ENCODE results near the gene FOXA1. TPM values are rescaled to one million over a fixed set of nuclear protein-coding genes. Genes with fewer than 3 reads are reported as not detected.

Gene FOXA1
- polyA plus RNA-seq, 4 donors, result 8.4 to 49.3 (median 11.4) TPM

DNA sequence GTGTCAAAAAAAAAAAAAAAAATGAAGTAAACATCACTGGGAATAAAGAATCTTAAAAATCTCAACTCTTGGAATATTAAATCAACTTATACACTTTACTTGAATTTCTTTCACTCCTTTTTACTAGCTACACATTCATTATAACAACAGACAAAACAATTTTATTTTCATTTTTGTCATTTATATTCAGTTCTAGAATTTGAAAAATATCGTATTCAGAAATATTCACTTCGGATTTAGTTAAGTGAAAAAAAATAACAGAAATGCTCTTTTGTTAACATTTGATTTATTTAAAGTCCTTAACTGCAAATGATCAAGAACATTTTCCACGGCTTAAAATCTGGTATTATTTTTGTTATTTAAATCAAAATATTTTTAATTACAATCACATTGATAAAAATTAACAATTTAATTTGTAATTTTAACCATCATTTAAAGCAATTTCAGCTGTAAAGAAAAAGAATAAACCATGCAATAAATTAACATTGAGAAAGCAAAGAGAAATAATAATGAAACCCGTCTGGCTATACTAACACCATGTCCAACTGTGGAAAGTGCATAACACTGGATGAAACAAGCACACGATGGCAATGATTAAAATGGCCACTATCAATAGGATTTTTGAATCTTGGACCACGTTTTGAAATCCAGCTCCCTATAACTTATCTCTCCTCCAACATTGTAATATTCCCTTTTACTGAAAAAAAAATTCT, 5.2 kb downstream of the FOXA1 start:
- Histone ChIP-seq H3K4me3 (ENCODE audit: low read depth in 1 of 3, low read length in 3 of 3) (peak overlapping the region in 2 of 3 donors; percentile 67 to 69), H3K4me1 (ENCODE audit: control insufficient read depth in 3 of 3, insufficient read depth in 2 of 3, low read depth in 1 of 3, low read length in 2 of 3) (peaks cover 0 to 10% (median 1%) of the 10 kb centered on the region in 3 donors), H3K36me3 (ENCODE audit: control insufficient read depth in 3 of 3, insufficient read depth in 2 of 3, low read depth in 1 of 3, low read length in 3 of 3) (peaks cover 0 to 28% (median 1%) of the 10 kb centered on the region in 3 donors), H3K9me3 (ENCODE audit: control insufficient read depth in 2 of 2, insufficient read depth in 1 of 2, low read depth in 1 of 2, low read length in 1 of 2) (no peaks in the 10 kb centered on the region), H3K27ac (ENCODE audit: low read depth in 1 of 3, low read length in 2 of 3) (peak overlapping the region in 1 of 3 donors; percentile 92), H3K27me3 (ENCODE audit: control insufficient read depth in 3 of 3, insufficient read depth in 3 of 3, low read length in 3 of 3) (peaks cover 0 to 37% (median 31%) of the 10 kb centered on the region in 3 donors)
- DNase-seq (no peak), FAIRE-seq (peak; percentile 89)
- 4 to 13% (median 12%) methylated on average over 6 of the region's 6 CpGs for WGBS, 3 donors

- DNase-seq (peak; percentile 60 to 69), FAIRE-seq (no peak)
- Histone ChIP-seq H3K9me3 (ENCODE audit: control insufficient read depth in 2 of 2, insufficient read depth in 1 of 2, low read depth in 1 of 2, low read length in 1 of 2) (no peaks in the 10 kb centered on the region), H3K27me3 (ENCODE audit: control insufficient read depth in 3 of 3, insufficient read depth in 3 of 3, low read length in 3 of 3) (peaks cover 0 to 42% (median 33%) of the 10 kb centered on the region in 3 donors), H3K4me1 (ENCODE audit: control insufficient read depth in 3 of 3, insufficient read depth in 2 of 3, low read depth in 1 of 3, low read length in 2 of 3) (peaks cover 0 to 10% (median 1%) of the 10 kb centered on the region in 3 donors), H3K4me3 (ENCODE audit: low read depth in 1 of 3, low read length in 3 of 3) (peak overlapping the region in 2 of 3 donors; percentile 60 to 67), H3K27ac (ENCODE audit: low read depth in 1 of 3, low read length in 2 of 3) (peak overlapping the region; percentile 63 to 81 (median 74)), H3K36me3 (ENCODE audit: control insufficient read depth in 3 of 3, insufficient read depth in 2 of 3, low read depth in 1 of 3, low read length in 3 of 3) (peaks cover 0 to 28% (median 1%) of the 10 kb centered on the region in 3 donors)
- WGBS, 3 donors, result 4 to 10% (median 8%) methylated on average over 16 of the region's 16 CpGs
Measured at GRCh38 chr14:37588956-37589714, 5.9 kb downstream of the FOXA1 start.

DNA sequence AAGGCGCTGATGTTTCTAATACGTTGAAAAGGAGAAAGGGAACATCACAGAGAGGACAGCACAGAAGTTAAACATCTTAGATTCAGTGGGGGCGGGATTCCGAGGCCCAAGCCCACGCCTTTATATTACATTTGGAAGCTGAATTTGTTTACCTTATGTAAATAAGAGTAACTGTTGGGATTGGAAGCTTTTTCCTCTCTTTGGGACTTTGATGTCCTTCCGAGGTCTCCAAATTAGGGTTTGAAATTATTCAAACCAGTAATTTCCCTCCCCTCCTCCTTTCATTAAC, 6.4 kb downstream of the FOXA1 start:
- 2 to 9% (median 5%) methylated on average over 6 of the region's 6 CpGs for WGBS, 3 donors
- H3K4me1 ChIP-seq (ENCODE audit: control insufficient read depth in 3 of 3, insufficient read depth in 2 of 3, low read depth in 1 of 3, low read length in 2 of 3), result peaks cover 0 to 10% (median 1%) of the 10 kb centered on the region in 3 donors
- no peaks in the 10 kb centered on the region for H3K9me3 ChIP-seq (ENCODE audit: control insufficient read depth in 2 of 2, insufficient read depth in 1 of 2, low read depth in 1 of 2, low read length in 1 of 2)
- peaks cover 0 to 28% (median 1%) of the 10 kb centered on the region in 3 donors for H3K36me3 ChIP-seq (ENCODE audit: control insufficient read depth in 3 of 3, insufficient read depth in 2 of 3, low read depth in 1 of 3, low read length in 3 of 3)
- H3K27me3 ChIP-seq (ENCODE audit: control insufficient read depth in 3 of 3, insufficient read depth in 3 of 3, low read length in 3 of 3), result peaks cover 0 to 42% (median 33%) of the 10 kb centered on the region in 3 donors
- DNase-seq, result no peak
- no peak for FAIRE-seq
- H3K4me3 ChIP-seq (ENCODE audit: low read depth in 1 of 3, low read length in 3 of 3), result peak overlapping the region in 2 of 3 donors; percentile 60 to 67
- peak overlapping the region; percentile 63 to 81 (median 74) for H3K27ac ChIP-seq (ENCODE audit: low read depth in 1 of 3, low read length in 2 of 3)

- no peak for FAIRE-seq
- WGBS, 3 donors, result 3 to 7% (median 3%) methylated on average over 57 to 63 of the region's 63 CpGs
- Histone ChIP-seq H3K9me3 (ENCODE audit: control insufficient read depth in 2 of 2, insufficient read depth in 1 of 2, low read depth in 1 of 2, low read length in 1 of 2) (no peaks in the 10 kb centered on the region), H3K4me1 (ENCODE audit: control insufficient read depth in 3 of 3, insufficient read depth in 2 of 3, low read depth in 1 of 3, low read length in 2 of 3) (peaks cover 0 to 10% (median 1%) of the 10 kb centered on the region in 3 donors), H3K36me3 (ENCODE audit: control insufficient read depth in 3 of 3, insufficient read depth in 2 of 3, low read depth in 1 of 3, low read length in 3 of 3) (peaks cover 0 to 28% (median 1%) of the 10 kb centered on the region in 3 donors), H3K27me3 (ENCODE audit: control insufficient read depth in 3 of 3, insufficient read depth in 3 of 3, low read length in 3 of 3) (peaks cover 0 to 45% (median 38%) of the 10 kb centered on the region in 3 donors), H3K27ac (ENCODE audit: low read depth in 1 of 3, low read length in 2 of 3) (peak overlapping the region; percentile 63 to 81 (median 74)), H3K4me3 (ENCODE audit: low read depth in 1 of 3, low read length in 3 of 3) (peak overlapping the region; percentile 46 to 67 (median 60))
- DNase-seq, result peak; percentile 48 to 74
Measured at GRCh38 chr14:37587881-37588666, 7.0 kb downstream of the FOXA1 start.

DNA sequence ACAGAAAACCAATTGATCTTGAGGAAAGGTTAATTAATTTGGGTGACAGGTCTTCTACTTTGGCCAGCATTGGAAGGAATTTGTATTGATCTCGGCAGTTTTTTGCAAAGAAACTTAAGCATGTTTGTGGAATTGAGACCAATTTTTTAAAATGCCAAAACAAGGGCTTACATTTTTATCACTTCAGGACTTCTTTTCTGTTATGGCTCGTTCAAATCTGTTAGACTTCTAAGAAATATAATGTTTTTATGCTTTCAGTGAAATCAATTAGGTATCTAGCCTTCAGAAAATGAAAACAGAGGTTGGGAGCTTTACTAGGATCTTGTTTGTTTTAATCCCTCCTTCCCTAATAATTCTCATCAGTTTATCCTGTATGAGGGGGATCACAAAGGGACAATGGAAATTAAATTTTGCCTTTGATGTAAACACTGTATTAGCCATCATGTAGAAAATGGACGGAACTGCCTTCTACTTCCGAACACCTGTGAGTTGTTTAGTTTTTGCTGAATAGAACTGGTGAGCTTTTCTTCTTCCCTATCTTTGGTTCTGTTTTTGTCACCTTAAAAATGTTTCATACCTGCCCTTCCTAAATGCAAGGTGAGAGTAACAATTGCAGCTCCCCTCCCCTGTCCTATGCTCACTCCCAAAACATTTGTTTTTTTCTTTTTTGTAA, 7.8 kb downstream of the FOXA1 start:
- Histone ChIP-seq H3K36me3 (ENCODE audit: control insufficient read depth in 3 of 3, insufficient read depth in 2 of 3, low read depth in 1 of 3, low read length in 3 of 3) (peaks cover 0 to 21% (median 1%) of the 10 kb centered on the region in 3 donors), H3K4me3 (ENCODE audit: low read depth in 1 of 3, low read length in 3 of 3) (peak overlapping the region; percentile 46 to 67 (median 60)), H3K27ac (ENCODE audit: low read depth in 1 of 3, low read length in 2 of 3) (peak overlapping the region; percentile 6 to 81 (median 17)), H3K9me3 (ENCODE audit: control insufficient read depth in 2 of 2, insufficient read depth in 1 of 2, low read depth in 1 of 2, low read length in 1 of 2) (no peaks in the 10 kb centered on the region), H3K27me3 (ENCODE audit: control insufficient read depth in 3 of 3, insufficient read depth in 3 of 3, low read length in 3 of 3) (peaks cover 0 to 38% (median 33%) of the 10 kb centered on the region in 3 donors), H3K4me1 (ENCODE audit: control insufficient read depth in 3 of 3, insufficient read depth in 2 of 3, low read depth in 1 of 3, low read length in 2 of 3) (peaks cover 0 to 14% (median 1%) of the 10 kb centered on the region in 3 donors)
- WGBS, 3 donors, result 4 to 8% (median 7%) methylated on average over 4 of the region's 4 CpGs
- DNase-seq (peak; percentile 31 to 61), FAIRE-seq (no peak)

- Histone ChIP-seq H3K4me3 (ENCODE audit: low read depth in 1 of 3, low read length in 3 of 3) (peak overlapping the region in 1 of 3 donors; percentile 67), H3K4me1 (ENCODE audit: control insufficient read depth in 3 of 3, insufficient read depth in 2 of 3, low read depth in 1 of 3, low read length in 2 of 3) (peaks cover 0 to 14% (median 1%) of the 10 kb centered on the region in 3 donors), H3K27me3 (ENCODE audit: control insufficient read depth in 3 of 3, insufficient read depth in 3 of 3, low read length in 3 of 3) (peaks cover 0 to 38% (median 28%) of the 10 kb centered on the region in 3 donors), H3K27ac (ENCODE audit: low read depth in 1 of 3, low read length in 2 of 3) (peak overlapping the region in 1 of 3 donors; percentile 81), H3K36me3 (ENCODE audit: control insufficient read depth in 3 of 3, insufficient read depth in 2 of 3, low read depth in 1 of 3, low read length in 3 of 3) (peaks cover 0 to 17% (median 1%) of the 10 kb centered on the region in 3 donors), H3K9me3 (ENCODE audit: control insufficient read depth in 2 of 2, insufficient read depth in 1 of 2, low read depth in 1 of 2, low read length in 1 of 2) (no peaks in the 10 kb centered on the region)
- WGBS, 3 donors, result 0 to 5% (median 0%) methylated on average over 1 of the region's 1 CpG
- no peak for FAIRE-seq
- DNase-seq, result no peak
Measured at GRCh38 chr14:37586797-37587130, 8.3 kb downstream of the FOXA1 start.

- no peaks in the 10 kb centered on the region for H3K9me3 ChIP-seq (ENCODE audit: control insufficient read depth in 2 of 2, insufficient read depth in 1 of 2, low read depth in 1 of 2, low read length in 1 of 2)
- peaks cover 0 to 14% (median 1%) of the 10 kb centered on the region in 3 donors for H3K4me1 ChIP-seq (ENCODE audit: control insufficient read depth in 3 of 3, insufficient read depth in 2 of 3, low read depth in 1 of 3, low read length in 2 of 3)
- WGBS, 3 donors, result 16 to 29% (median 21%) methylated on average over 10 of the region's 10 CpGs
- peak overlapping the region in 1 of 3 donors; percentile 81 for H3K27ac ChIP-seq (ENCODE audit: low read depth in 1 of 3, low read length in 2 of 3)
- FAIRE-seq (no peak), DNase-seq (peak; percentile 51 to 82)
- H3K27me3 ChIP-seq (ENCODE audit: control insufficient read depth in 3 of 3, insufficient read depth in 3 of 3, low read length in 3 of 3), result peaks cover 0 to 38% (median 26%) of the 10 kb centered on the region in 3 donors
- peaks cover 0 to 12% (median 1%) of the 10 kb centered on the region in 3 donors for H3K36me3 ChIP-seq (ENCODE audit: control insufficient read depth in 3 of 3, insufficient read depth in 2 of 3, low read depth in 1 of 3, low read length in 3 of 3)
- H3K4me3 ChIP-seq (ENCODE audit: low read depth in 1 of 3, low read length in 3 of 3), result no peak overlapping the region
Measured at GRCh38 chr14:37585971-37586796, 8.9 kb downstream of the FOXA1 start.

All from small intestine (tissue), 7 donors.